GM12878 (cell line): ENCODE data around the gene CEP295NL. TPM values are rescaled to one million over a fixed set of nuclear protein-coding genes. Genes with fewer than 3 reads are reported as not detected.

Experiments used
- ATAC-seq: fragments of 200-7000 bp; cut with Tn5 transposase; 3 replicates; pipeline ENCODE4 v1.9.1; 2020; ENCODE audit warnings: mild to moderate bottlenecking, moderate library complexity
- BruUV-seq: library from RNA; stranded (reverse); fragments of 400-500 nt; replicated peaks from 2 replicates; lab custom pipeline; 2021; lab: Mats Ljungman, UMichigan
- CTCF ChIA-PET: fragments of 300-600 bp; sonication (Branson Sonifier 250); formaldehyde crosslinking; extraction: SDS; loops from one replicate; lab custom pipeline; 2021; ENCODE audit warnings: inconsistent platforms; lab: Yijun Ruan, JAX
- POLR2A ChIA-PET: fragments of 350-600 bp; formaldehyde crosslinking; extraction: SDS; loops from one replicate; lab custom pipeline; 2021; ENCODE audit warnings: inconsistent platforms; lab: Charles Lee
- RAD21 ChIA-PET: fragments of 300-600 bp; sonication (Branson Sonifier 250); formaldehyde crosslinking; loops from one replicate; lab custom pipeline; 2023; ENCODE audit warnings: antibody characterized with exemption; ENCODE audit not compliant: unreplicated experiment; lab: Charles Lee
- SMC1A ChIA-PET: fragments of 300-600 bp; sonication (Branson Sonifier 250); formaldehyde crosslinking; loops from one replicate; lab custom pipeline; 2023; ENCODE audit not compliant: unreplicated experiment, uncharacterized antibody; lab: Charles Lee
- DNase-seq: peaks from one replicate; pipeline ENCODE4 v3.0.0-alpha.2; 2011; ENCODE audit warnings: low read depth, low spot score
- FAIRE-seq: peaks from 3 replicates; lab custom pipeline; 2011; peaks lifted over from hg19 to GRCh38; lab: Jason Lieb, UNC
- H2AFZ ChIP-seq: 2 replicates; pipeline ENCODE4 v1.6.0; 2011; ENCODE audit warnings: low read depth, low read length, control low read depth; ENCODE audit not compliant: control insufficient read depth
- H3K27ac ChIP-seq: 2 replicates; pipeline ENCODE4 v1.5.1; 2011; ENCODE audit warnings: control low read depth; ENCODE audit not compliant: control insufficient read depth, insufficient read depth
- H3K27me3 ChIP-seq, 2 experiments: replicated peaks in 1 of 2; 2 replicates each; pipeline versions ENCODE4 v1.6.0 to v1.6.1; 2011; ENCODE audit warnings: low read length in 1 of 2; ENCODE audit not compliant: control insufficient read depth in 2 of 2, insufficient read depth in 2 of 2
- H3K36me3 ChIP-seq, 2 experiments: 2 replicates each; pipeline ENCODE4 v1.5.1; 2011; ENCODE audit warnings: low read length in 1 of 2; ENCODE audit not compliant: control insufficient read depth in 2 of 2, insufficient read depth in 2 of 2
- H3K4me1 ChIP-seq: 2 replicates; pipeline ENCODE4 v1.6.1; 2011; ENCODE audit warnings: mild to moderate bottlenecking, low read length, moderate library complexity, mixed read lengths; ENCODE audit not compliant: control insufficient read depth, insufficient read depth
- H3K4me2 ChIP-seq: 2 replicates; pipeline ENCODE4 v1.6.0; 2011; ENCODE audit warnings: control low read depth; ENCODE audit not compliant: control insufficient read depth, insufficient read depth
- H3K4me3 ChIP-seq: fragments of 200-600 bp; sonication (generic); 2 replicates; pipeline ENCODE4 v1.5.1; 2016
- H3K79me2 ChIP-seq: 2 replicates; pipeline ENCODE4 v1.6.0; 2011; ENCODE audit warnings: low read length; ENCODE audit not compliant: control insufficient read depth, insufficient read depth
- H3K9ac ChIP-seq: 2 replicates; pipeline ENCODE4 v1.8.0; 2011; ENCODE audit warnings: low read length, control low read depth, mixed read lengths; ENCODE audit not compliant: control insufficient read depth, insufficient read depth
- H3K9me3 ChIP-seq: replicated peaks from 3 replicates; pipeline ENCODE4 v1.5.1; 2011; ENCODE audit warnings: mild to moderate bottlenecking, low read length; ENCODE audit not compliant: control insufficient read depth, insufficient read depth
- H4K20me1 ChIP-seq: 2 replicates; pipeline ENCODE4 v1.6.0; 2011; ENCODE audit not compliant: control insufficient read depth, insufficient read depth
- ATF2 ChIP-seq: IDR thresholded peaks from 2 replicates; pipeline ENCODE4 v1.6.1; 2012; ENCODE audit warnings: low read length, inconsistent platforms
- BMI1 ChIP-seq: fragments of 450-650 bp; IDR thresholded peaks from 2 replicates; pipeline ENCODE4 v1.6.1; 2016; ENCODE audit warnings: mild to moderate bottlenecking, moderate library complexity, borderline replicate concordance
- EP300 ChIP-seq, 2 experiments: fragments of 150-350 bp in 1 of 2; IDR thresholded peaks; 2 replicates each; pipeline ENCODE4 v1.6.1; 2011 to 2012; ENCODE audit warnings: low read depth in 2 of 2, low read length in 2 of 2, borderline replicate concordance in 1 of 2, improper control_type of control experiment in 1 of 2, inconsistent platforms in 1 of 2; ENCODE audit not compliant: control insufficient read depth in 1 of 2
- ESRRA ChIP-seq: IDR thresholded peaks from 2 replicates; pipeline ENCODE4 v1.6.1; 2012; ENCODE audit warnings: mild to moderate bottlenecking, low read length, improper control_type of control experiment
- FOXM1 ChIP-seq: IDR thresholded peaks from 2 replicates; pipeline ENCODE4 v1.6.1; 2012; ENCODE audit warnings: low read depth, mild to moderate bottlenecking, inconsistent platforms, low read length, moderate library complexity
- IRF3 ChIP-seq: fragments of 450-650 bp; IDR thresholded peaks from 2 replicates; pipeline ENCODE4 v1.6.1; 2014; ENCODE audit warnings: mild to moderate bottlenecking
- IRF4 ChIP-seq: IDR thresholded peaks from 2 replicates; pipeline ENCODE4 v1.6.1; 2011; ENCODE audit warnings: low read depth, low read length
- JUND ChIP-seq: IDR thresholded peaks from 2 replicates; pipeline ENCODE4 v1.6.1; 2012; ENCODE audit warnings: low read depth, mild to moderate bottlenecking, low read length, improper control_type of control experiment, moderate library complexity
- NBN ChIP-seq: fragments of 450-650 bp; IDR thresholded peaks from 2 replicates; pipeline ENCODE4 v1.6.1; 2016
- NFXL1 ChIP-seq: fragments of 450-650 bp; IDR thresholded peaks from 2 replicates; pipeline ENCODE4 v1.6.1; 2017; ENCODE audit warnings: antibody characterized with exemption, mild to moderate bottlenecking, borderline replicate concordance
- RCOR1 ChIP-seq: conservative IDR thresholded peaks from 2 replicates; pipeline ENCODE4 v1.6.1; 2012; ENCODE audit warnings: low read depth, low read length, improper control_type of control experiment
- RFX5 ChIP-seq: IDR thresholded peaks from 2 replicates; pipeline ENCODE4 v1.6.1; 2011; ENCODE audit warnings: low read depth, low read length, improper control_type of control experiment
- SREBF1 ChIP-seq: IDR thresholded peaks from 2 replicates; pipeline ENCODE4 v1.6.1; 2012; ENCODE audit warnings: mild to moderate bottlenecking, low read length
- STAT3 ChIP-seq: IDR thresholded peaks from 2 replicates; pipeline ENCODE4 v1.6.1; 2011; ENCODE audit warnings: low read depth, low read length, improper control_type of control experiment
- ZBTB11 ChIP-seq: fragments of 450-650 bp; formaldehyde crosslinking; IDR thresholded peaks from 2 replicates; pipeline ENCODE4 v1.5.0; 2022; ENCODE audit warnings: mild to moderate bottlenecking, missing genetic modification characterization
- ZNF384 ChIP-seq: IDR thresholded peaks from 2 replicates; pipeline ENCODE4 v1.6.1; 2012; ENCODE audit warnings: low read depth, mild to moderate bottlenecking, low read length, improper control_type of control experiment, borderline replicate concordance
- ZNF622 ChIP-seq: fragments of 450-650 bp; IDR thresholded peaks from 2 replicates; pipeline ENCODE4 v1.6.1; 2017; ENCODE audit warnings: mild to moderate bottlenecking, inconsistent platforms
- WGBS: methylation state at CpG from one replicate; pipeline ENCODE4 v1.1.6; 2016; ENCODE audit warnings: low lambda C conversion rate; ENCODE audit not compliant: insufficient replicate concordance, insufficient coverage; ENCODE audit errors: missing lambda C conversion rate; 5-methylcytosine and 5-hydroxymethylcytosine counted together
- in situ Hi-C: fragments of 300-500 bp; cut with MboI; formaldehyde crosslinking; loops from 9 replicates; pipeline ENCODE4 v1.14.3; 2018; ENCODE audit warnings: mixed read lengths
- intact Hi-C: fragments of 100-400 bp; cut with micrococcal nuclease; formaldehyde crosslinking; loops from one replicate; pipeline ENCODE4 v1.14.2; 2022; ENCODE audit not compliant: unreplicated experiment
- polyA plus RNA-seq, 11 experiments: library from polyadenylated mRNA; depleted of rRNA in 4 of 11; unstranded in 6 of 11; stranded (reverse) in 5 of 11; fragments of >200 nt; fragmentation: Nextera tagmentation in 4 of 11; fragmentation: Illumina TruSeq in 1 of 11; extraction: Ambion mirVana in 4 of 11; extraction: Trizol in 1 of 11; gene quantifications; 1 replicate in 1 of 11; 2 replicates in 10 of 11; pipeline versions ENCODE4 v1.2.1 to v1.2.3, GENCODE V29; 2011 to 2016; ENCODE audit warnings: inconsistent platforms in 2 of 11, missing spikeins in 2 of 11, low read depth in 1 of 11
- total RNA-seq, 4 experiments: library from RNA; depleted of rRNA in 3 of 4; stranded (reverse); fragments of >200 nt in 3 of 4; fragmentation: Illumina TruSeq in 1 of 4; extraction: Trizol in 1 of 4; gene quantifications; 2 replicates each; pipeline versions ENCODE4 v1.2.1 to v1.2.3, GENCODE V29; 2013 to 2021
- TF ChIP-seq, protein P1 (sequence below): fragments of 450-650 bp; IDR thresholded peaks from 2 replicates; pipeline ENCODE4 v1.6.1; 2017; ENCODE audit warnings: low read depth, mild to moderate bottlenecking, moderate library complexity

CEP295NL gene
- total and polyA plus RNA-seq, 10 of the 15 experiments (the other 5 are each of a cell fraction or from before 2014, with no cell fraction given), result not detected

- ChIA-PET POLR2A (no interaction called here), CTCF (no interaction called here), SMC1A (no interaction called here), RAD21 (no interaction called here)
- no TSS peak for BruUV-seq
- in situ Hi-C loops, result no loop called here
- Histone ChIP-seq H3K27me3 (peaks cover 0 to 7% of the 10 kb centered on the region in 2 experiments; a peak in 2 of 4 replicates), H3K9ac (no peak overlapping the region), H3K9me3 (no peaks in the 10 kb centered on the region), H4K20me1 (no peaks in the 10 kb centered on the region), H2AFZ (no peak overlapping the region), H3K79me2 (no peaks in the 10 kb centered on the region), H3K4me3 (no peak overlapping the region), H3K27ac (no peak overlapping the region), H3K36me3 (no peaks in the 10 kb centered on the region), H3K4me2 (no peak overlapping the region), H3K4me1 (no peaks in the 10 kb centered on the region)
- 14% methylated on average over 7 of the region's 7 CpGs for WGBS
- FAIRE-seq (no peak), ATAC-seq (no peak), DNase-seq (no peak)
- intact Hi-C loops, result no loop called here
- TF ChIP-seq ZNF384 (no peak), SREBF1 (no peak), ATF2 (no peak), FOXM1 (no peak), EP300 (IDR thresholded peaks at IDR 0.05; ENCODE audit: borderline replicate concordance in 1 of 2, control insufficient read depth in 1 of 2, low read depth in 2 of 2, low read length in 2 of 2) (no peak), ESRRA (no peak), NBN (no peak), ZBTB11 (CRISPR knock-in tag) (no peak), STAT3 (no peak), IRF4 (no peak), BMI1 (no peak), NFXL1 (no peak), IRF3 (no peak), ZNF622 (no peak), JUND (no peak), RFX5 (no peak), RCOR1 (no peak)
- TF ChIP-seq, protein P1, sequence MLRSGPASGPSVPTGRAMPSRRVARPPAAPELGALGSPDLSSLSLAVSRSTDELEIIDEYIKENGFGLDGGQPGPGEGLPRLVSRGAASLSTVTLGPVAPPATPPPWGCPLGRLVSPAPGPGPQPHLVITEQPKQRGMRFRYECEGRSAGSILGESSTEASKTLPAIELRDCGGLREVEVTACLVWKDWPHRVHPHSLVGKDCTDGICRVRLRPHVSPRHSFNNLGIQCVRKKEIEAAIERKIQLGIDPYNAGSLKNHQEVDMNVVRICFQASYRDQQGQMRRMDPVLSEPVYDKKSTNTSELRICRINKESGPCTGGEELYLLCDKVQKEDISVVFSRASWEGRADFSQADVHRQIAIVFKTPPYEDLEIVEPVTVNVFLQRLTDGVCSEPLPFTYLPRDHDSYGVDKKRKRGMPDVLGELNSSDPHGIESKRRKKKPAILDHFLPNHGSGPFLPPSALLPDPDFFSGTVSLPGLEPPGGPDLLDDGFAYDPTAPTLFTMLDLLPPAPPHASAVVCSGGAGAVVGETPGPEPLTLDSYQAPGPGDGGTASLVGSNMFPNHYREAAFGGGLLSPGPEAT, result no peak
Observed at GRCh38 chr17:78944026-78944425, 41.0 kb upstream of the CEP295NL start.
